HG02885 (cell line): ENCODE measurements around the gene SUPT20H.
A peak's percentile ranks its signal among the peaks of the same experiment; 100 is the strongest.

Source experiments
- ATAC-seq: cut with Tn5 transposase; IDR thresholded peaks from one replicate; pipeline ENCODE4 v1.9.1; 2021; ENCODE audit warnings: mild to moderate bottlenecking; ENCODE audit not compliant: unreplicated experiment, poor library complexity

The SUPT20H gene

DNA sequence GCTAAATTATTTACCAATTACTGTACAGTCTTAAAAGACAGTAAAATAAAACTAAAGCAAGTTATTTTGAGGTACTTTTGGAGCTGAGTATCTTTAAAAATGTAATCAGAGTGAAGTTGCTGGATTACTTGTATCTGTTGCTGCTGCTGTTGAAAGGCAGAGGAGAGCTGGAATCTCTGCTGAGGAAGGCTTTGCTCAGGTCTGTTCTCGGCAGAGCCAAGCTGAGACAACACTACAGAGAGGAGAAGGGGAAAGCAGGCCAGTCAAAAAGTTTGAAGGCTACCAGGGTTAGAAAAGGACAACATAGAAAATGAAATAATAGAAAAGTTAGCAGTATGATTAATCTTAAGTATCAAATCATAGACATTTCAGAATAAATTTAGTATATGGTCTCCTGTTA, 49.1 kb downstream of the SUPT20H start:
- ATAC-seq: no peak

DNA sequence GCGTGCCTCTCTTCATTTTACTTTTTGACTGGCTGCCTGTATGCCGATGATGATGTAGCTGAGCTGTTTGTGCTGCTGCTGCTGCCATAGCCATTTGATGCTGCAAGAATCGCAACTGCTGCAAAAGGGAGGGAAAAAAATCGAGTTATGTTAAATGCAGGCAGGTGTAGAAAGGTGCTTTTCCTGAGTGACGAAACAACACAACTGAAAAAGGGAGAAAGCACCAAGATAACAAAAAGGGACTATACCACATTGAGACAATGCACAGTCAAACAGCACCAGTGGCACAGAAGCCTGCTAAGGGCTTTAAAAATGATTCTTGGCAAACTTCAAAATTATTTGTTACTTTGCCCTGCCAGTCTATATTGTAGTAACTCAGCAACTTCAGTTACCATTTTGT, 49.8 kb downstream of the SUPT20H start:
- no peak for ATAC-seq

DNA sequence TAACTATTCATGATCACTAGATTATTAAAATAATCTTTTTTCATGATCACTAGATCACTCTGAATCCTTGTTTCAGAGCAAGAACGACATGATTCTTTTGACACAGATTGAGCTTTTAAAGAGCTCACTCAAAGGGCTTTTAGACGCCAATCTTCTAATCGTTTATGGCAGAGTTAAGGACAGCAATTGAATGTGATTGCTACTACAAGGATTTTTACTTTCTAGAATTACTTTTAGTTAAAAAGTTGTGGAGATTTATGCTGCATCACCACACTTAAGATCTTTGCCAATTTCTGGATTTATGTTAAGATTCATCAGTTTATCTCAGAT, 57.6 kb downstream of the SUPT20H start:
- ATAC-seq: no peak

DNA sequence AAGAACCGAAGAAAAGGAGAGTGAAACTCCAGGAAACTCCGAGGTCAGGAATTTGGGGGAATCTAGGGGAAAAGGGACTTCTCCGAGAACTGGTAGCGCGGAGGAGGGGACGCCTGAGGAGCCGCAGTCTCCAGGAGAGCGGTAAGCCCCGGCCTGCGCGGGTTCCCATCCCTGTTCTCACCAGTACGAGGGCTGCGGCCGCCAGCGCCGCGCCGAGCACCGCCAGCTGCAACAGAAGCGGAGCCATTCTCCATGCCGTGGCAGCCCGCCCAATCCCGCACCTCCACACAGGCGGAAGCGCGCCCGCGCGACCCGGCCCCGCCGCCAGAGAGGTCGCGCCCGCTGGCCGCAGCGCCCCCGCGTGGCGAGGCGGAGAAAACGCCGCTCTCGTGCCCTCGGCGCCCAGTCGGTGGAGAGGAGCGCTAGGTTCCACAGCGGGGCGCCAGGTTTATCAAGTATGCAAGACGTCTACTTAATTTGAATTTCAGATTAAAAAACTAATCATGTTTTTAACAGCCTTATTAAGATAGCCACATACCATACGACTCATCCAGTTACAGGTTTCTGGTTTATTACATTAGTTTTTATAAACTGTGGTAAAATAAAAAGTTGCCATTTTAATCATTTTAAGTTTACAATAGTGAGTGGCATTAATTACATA, 60.3 kb downstream of the SUPT20H start, which contains the start of gene ALG5:
ALG5 (minus strand) TSS at position 287 of the 661 bp plus-strand sequence; CDS start at position 247, 40 bp downstream.
- ATAC-seq: peak; percentile 72

DNA sequence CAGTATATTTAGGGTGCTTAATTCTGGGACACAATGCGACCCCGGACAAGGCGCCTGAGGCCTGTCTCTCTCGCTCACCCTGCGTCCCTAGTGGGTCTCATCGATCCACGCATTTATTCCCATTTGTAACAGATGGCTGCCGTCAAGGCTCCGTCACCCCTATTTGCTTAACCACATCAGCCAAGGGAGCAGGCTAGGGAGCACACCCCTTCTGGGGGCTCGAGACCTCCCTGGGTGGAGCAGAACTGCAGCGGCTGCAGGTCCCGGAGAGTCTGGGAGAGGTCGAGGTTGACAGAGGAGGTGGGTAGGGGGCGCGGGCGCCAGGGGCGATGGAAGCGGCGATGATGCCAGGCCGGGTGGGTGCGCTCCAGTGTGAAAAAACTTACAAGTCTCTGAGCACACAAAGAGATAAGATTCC, 60.9 kb downstream of the SUPT20H start:
- ATAC-seq: no peak

DNA sequence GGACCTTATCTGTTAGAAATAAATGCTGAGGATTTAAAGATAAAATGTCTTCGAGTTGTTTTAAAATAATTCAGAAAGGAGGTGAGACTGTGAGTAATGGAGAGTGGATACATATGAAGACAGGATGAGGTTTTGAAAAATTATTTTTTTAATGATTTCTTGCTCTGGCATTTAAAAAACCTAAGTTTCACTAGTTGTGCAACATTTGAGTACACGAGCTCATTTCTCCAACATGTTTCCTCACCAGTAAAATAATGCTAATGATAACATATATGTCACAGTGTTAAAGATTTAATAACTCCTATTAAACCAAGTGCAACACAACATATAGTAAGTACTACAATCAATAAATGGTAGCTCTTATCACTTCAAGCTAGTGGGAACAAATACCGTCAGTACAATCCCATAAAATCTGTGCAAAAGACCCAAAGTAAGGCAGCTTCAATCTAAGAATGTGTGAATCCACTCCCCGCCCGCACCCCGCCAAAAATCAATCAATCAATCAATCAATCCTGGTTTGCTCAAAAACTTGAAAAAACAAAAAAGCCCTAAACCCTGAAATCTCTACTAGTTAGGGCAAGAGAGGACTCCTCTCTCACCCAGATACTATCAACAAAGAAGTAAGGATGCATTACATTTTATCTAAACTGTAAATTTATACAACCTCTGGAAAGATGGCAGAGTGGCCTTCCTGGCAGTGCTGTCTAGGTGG, 61.6 kb downstream of the SUPT20H start:
- no peak for ATAC-seq

DNA sequence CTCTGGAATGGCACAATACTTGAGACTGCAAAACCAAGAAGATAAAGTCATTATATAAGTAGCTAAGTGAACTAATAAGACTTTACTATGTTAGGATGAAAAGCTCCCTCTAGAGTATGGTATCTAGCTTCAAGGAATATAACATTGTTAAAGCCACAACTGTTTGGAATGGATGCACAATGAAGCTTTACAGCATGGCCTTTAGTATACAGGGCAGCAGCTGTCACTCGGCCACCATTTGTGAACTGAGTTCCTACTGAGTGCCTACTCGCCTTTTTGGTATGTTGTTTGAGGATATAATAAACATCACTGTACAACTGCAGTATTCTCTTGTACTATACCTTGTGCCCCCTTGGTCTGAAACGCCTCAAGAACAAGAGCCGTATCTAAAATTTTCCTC, 67.1 kb downstream of the SUPT20H start:
- ATAC-seq: no peak

DNA sequence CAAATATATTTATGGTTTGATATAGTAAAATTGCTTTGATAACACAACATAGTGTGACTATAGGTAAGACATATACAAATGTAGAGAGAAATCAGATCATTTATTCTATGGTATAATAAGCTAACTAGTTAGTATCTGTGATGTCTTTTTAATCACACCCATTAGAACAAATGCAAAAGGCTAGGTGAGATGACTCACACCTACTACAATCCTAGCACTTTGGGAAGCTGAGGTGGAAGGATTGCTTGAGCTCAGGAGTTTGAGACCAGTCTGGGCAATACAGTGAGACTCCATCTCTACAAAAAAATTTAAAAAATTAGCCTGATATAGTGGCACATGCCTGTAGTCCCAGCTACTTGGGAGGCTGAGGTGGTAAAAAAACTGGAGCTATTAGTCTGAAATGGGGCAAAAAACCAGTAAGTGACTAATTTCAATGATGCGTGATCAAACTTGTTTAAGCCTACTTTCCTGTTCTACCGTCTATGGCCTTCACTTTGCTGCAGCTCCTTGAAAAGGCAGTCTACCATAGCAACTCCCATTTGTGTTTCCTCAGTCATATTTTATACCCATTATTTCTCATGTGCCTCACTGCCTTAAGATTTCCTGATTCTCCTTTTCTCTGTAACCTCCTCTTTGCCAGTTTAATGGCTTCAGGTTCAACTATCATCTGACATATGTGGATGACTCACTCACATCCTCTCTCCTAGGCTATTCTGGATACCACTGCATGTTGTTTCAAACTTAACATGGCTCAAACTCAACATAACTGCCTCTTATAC, 72.8 kb downstream of the SUPT20H start:
- ATAC-seq: no peak

DNA sequence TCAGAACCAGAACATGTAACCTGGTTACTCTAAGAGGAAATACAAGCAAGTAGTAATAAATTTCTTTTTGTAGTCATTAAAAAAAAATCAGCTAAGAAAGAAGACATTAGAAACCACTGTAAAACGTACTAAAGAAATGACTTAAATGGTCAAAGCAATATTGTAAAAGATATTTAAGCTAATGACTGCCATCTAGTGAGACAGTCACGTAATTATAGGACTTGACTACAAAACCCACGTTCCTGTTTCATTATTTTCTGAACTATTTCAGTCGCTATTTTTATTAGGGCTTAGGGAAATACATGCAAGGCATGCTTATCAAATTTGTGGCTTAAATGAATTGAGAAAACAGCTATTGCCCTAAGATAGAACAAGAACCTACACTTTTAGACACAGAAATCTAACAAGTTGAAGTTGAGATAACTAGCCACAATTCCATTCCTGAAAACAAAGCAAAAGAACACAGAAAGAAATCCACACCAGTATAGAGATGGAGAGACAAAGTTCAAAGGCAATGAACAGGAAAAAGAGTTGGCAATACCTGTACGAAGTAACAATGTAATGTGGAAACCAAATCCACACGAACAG, 78.2 kb downstream of the SUPT20H start:
- ATAC-seq: peak; percentile 65

DNA sequence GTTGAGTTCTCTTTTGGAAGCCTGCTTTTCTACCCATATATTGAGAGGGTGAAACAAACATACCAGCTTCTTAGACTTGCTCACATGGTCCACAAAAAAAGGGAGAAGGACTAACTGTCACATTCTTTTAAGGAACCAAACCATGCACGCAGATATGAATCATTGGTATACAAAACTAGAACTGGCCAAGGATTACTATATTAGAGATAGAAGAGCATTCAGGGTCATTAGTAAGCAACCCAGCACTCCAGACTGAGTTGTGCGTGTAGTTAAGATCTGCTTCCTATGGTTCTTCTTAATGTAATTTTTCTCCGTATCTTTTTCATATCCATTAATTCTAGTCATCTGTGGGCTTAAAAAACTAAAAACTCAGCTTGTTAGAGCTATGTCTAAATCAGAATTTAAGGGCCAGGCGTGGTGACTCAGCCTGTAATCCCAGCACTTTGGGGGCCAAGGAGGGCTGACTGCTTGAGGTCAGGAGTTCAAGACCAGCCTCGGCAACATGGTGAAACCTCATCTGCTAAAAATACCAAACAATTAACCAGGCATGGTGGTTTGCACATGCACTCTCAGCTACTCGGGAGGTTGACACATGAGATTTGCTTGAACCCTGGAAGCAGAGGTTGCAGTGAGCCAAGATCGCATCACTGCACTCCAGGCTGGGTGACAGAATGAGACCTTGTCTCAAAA, 80.0 kb downstream of the SUPT20H start:
- no peak for ATAC-seq

DNA sequence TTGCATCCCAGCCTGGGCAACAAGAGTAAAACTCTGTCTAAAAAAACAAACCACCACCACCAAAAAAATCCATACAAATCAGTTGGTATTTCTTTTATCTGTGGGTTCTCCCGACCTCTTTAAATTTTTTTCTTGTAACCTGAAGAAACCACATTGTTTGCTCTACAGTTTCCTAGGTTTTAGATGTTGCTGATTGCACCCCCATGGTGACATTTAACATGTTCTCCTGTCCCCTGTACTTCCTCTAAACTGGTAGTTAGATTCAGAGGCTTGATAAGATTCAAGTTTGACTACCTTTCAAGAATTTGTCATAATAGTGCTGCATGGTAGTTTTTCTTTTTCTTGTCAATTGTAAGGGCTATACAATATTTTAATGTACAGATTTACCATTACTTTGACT, 84.3 kb downstream of the SUPT20H start:
- ATAC-seq: no peak

DNA sequence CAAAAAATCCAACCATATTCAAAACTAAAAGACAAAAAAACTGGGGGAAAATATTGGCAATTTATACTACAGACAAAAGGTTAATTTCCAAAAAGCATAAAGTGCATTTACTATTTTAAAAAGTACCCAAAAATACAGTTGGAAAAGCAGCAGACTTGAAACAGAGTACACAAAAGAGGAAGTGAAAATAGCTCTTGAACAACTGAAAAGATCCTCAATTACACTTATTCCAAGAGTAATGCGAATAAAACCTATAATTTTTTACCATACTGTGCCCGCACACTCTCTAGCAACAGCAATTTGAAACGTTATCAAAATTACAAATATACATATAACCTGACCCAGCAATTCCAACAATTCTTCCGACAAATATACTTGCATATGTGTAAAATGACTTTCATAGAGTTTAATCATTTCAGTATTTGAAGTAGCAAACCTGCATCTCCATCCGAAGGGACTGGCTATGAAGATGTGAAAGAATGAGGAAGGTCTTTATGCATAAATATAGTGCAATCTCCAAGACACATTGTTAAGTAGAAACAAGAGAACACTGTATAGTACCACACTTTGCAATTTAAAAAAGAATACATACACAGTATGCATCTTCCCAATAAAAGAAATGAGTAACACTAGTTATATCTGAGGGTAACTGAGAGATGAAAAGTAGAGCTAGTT, 85.7 kb downstream of the SUPT20H start:
- ATAC-seq: peak; percentile 91

DNA sequence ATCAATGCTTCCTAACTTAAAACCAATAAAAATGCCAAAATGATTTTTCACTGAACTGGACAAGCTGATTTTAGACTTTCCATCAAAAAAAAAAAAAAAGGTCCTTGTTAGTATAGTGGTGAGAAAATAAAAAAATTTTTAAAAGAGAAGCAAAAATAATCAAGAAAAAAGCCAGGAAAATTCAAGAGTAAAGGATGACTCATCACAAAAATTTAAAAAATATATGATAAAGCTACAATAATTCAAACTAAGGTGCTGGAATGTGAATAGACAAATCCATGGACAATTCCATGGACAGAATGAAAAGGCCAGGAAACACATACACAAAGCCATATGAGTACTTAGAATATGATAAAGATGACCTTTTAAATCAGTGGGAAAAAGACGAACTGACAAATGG, 86.5 kb downstream of the SUPT20H start:
- ATAC-seq: no peak

DNA sequence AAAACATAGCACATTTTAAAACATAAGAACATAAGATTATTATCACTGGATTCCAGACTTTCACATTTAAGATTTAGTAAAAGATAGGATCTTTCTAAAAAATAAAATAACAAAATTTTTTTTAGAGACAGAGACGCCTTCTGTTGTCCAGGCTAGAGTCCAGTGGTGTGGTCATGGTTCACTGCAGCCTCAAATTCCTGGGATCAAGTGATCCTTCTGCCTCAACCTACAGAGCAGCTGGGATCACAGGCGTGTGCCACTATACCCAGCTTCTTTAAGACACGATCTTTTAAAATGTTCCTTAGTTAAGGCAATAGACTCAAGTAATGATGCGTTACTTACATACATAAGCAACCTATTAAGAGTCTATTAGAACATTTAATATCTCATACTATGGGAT, 93.1 kb downstream of the SUPT20H start:
- ATAC-seq: no peak

DNA sequence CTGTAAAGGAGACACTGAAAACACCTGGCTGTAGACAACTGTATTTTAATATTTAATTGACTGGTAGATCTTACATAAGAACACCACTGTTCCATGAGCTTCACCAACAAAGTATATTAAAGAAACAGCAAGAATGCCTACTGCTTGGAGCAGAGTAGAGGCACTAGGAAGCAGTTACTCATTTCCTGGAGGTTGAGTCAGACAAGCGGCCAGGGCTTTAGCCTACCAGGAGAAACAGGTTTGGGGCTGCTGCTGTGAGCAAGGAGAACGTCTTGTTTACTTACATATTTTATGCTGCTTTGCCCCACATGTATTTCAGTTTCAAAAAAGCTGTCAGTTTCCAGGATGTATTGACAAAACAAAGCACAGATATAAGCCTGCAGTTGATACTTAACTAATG, 93.7 kb downstream of the SUPT20H start:
- ATAC-seq: no peak

DNA sequence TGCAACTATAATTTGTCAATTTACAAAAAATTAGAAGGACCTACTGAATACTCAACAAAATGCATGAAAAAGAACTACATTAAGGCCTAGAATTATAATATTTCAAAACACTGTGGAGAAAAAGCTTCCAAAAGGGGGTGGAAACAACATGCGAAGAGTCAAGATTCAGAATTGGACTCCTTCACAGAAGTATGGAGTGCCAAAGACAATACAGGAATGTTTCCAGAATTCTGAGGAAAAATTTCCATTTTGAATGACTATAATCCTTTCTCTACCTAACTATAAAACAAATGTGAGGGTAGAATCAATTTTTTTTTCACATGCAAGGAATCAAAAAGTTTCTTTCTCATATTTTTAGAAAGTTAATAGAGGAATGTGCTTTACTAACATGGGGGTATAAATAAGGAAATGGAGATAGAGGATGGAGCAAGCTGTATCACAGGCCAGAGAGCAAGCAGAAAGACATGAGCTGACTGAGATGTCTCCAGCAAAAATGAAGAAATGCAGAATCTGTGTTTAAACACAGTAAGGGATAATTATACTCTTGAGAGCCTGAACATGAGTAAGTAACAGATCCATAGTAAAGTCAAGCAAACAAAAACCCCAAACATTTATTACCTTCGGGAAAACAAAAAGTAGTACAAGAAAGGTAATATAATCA, 99.9 kb downstream of the SUPT20H start:
- ATAC-seq: no peak
